Brain microvascular endothelial cell (primary cell): Measurements from ENCODE around the gene CFAP68.

Experiments
- DNase-seq: peaks from one replicate; pipeline ENCODE4 v3.0.0-alpha.2; 2020
- H3K27ac ChIP-seq: fragments of 250-450 bp; sonication (Bioruptor Pico); 2 replicates; pipeline ENCODE4 v1.5.1; 2020; ENCODE audit warnings: mild to moderate bottlenecking, moderate library complexity
- H3K27me3 ChIP-seq: fragments of 250-450 bp; sonication (Bioruptor Pico); replicated peaks from 2 replicates; pipeline ENCODE4 v1.5.1; 2020; ENCODE audit warnings: mild to moderate bottlenecking
- H3K36me3 ChIP-seq: fragments of 250-450 bp; sonication (Bioruptor Pico); replicated peaks from 2 replicates; pipeline ENCODE4 v1.5.1; 2020; ENCODE audit warnings: mild to moderate bottlenecking
- H3K4me3 ChIP-seq: 2 replicates; pipeline ENCODE4 v1.5.1; 2011; ENCODE audit warnings: low read depth, mild to moderate bottlenecking, control low read depth, low read length, moderate library complexity
- in situ Hi-C: cut with HindIII; loops from 2 replicates; pipeline ENCODE4 v1.10.0; 2017; ENCODE audit warnings: low sequenced_read_pairs, low pct_ligation_motif_present
- TF ChIP-seq, protein P1 (sequence below): IDR thresholded peaks from 2 replicates; pipeline ENCODE4 v1.5.1; 2011; ENCODE audit warnings: low read depth, mild to moderate bottlenecking, moderate library complexity, low read length, control low read depth, inconsistent platforms; ENCODE audit errors: missing control alignments

The CFAP68 gene

DNA sequence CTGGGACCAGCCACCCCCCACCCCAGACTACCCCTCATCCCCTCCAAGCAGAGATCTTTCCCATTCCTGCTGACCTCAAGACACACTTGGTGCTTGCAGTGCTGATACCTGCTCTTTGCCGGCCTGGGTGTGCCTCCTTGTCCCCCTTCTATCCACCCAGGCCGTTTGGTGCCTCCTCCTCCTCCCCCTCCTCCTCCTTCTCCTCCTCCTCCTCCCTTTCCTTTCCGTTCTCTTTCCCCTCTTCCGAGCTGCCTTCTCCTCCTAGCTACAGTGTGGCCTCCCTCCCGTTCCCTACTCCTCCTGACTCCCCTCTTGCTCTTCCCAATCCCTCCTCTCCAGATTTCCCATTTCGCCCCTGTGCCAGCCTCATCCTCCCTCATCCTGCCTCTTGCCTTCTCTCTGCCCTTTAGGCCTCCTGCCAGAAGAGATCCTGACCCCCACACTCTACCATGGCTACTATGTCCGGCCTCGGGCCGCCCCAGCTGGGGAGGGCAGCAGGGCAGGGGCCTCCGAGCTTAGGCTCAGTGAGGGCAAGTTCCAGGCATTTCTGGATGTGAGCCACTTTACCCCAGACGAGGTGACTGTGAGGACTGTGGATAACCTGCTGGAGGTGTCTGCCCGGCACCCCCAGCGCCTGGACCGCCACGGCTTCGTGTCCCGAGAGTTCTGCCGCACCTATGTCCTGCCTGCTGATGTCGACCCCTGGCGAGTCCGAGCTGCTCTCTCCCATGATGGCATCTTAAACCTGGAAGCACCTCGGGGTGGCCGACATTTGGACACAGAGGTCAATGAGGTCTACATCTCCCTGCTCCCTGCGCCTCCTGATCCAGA, 33.9 kb downstream of the CFAP68 start:
- in situ Hi-C loops, result no loop called here
- DNase-seq, result no peak
- Histone ChIP-seq H3K4me3 (no peak overlapping the region), H3K27ac (no peak overlapping the region), H3K36me3 (no peaks in the 10 kb centered on the region), H3K27me3 (peaks cover 3% of the 10 kb centered on the region)
- TF ChIP-seq, protein P1, sequence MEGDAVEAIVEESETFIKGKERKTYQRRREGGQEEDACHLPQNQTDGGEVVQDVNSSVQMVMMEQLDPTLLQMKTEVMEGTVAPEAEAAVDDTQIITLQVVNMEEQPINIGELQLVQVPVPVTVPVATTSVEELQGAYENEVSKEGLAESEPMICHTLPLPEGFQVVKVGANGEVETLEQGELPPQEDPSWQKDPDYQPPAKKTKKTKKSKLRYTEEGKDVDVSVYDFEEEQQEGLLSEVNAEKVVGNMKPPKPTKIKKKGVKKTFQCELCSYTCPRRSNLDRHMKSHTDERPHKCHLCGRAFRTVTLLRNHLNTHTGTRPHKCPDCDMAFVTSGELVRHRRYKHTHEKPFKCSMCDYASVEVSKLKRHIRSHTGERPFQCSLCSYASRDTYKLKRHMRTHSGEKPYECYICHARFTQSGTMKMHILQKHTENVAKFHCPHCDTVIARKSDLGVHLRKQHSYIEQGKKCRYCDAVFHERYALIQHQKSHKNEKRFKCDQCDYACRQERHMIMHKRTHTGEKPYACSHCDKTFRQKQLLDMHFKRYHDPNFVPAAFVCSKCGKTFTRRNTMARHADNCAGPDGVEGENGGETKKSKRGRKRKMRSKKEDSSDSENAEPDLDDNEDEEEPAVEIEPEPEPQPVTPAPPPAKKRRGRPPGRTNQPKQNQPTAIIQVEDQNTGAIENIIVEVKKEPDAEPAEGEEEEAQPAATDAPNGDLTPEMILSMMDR, result no peak

- peak; percentile 59 for DNase-seq
- Histone ChIP-seq H3K4me3 (no peak overlapping the region), H3K27me3 (peaks cover 3% of the 10 kb centered on the region), H3K36me3 (no peaks in the 10 kb centered on the region), H3K27ac (no peak overlapping the region)
- in situ Hi-C loops, result no loop called here
- TF ChIP-seq, protein P1, result no peak
Measured at GRCh38 chr11:111913997-111914396, 34.7 kb downstream of the CFAP68 start.

- Histone ChIP-seq H3K36me3 (no peaks in the 10 kb centered on the region), H3K27me3 (no peaks in the 10 kb centered on the region), H3K27ac (no peak overlapping the region), H3K4me3 (no peak overlapping the region)
- DNase-seq, result no peak
- in situ Hi-C loops, result no loop called here
- TF ChIP-seq, protein P1, result no peak
Measured at GRCh38 chr11:111916768-111917167, 37.4 kb downstream of the CFAP68 start.

DNA sequence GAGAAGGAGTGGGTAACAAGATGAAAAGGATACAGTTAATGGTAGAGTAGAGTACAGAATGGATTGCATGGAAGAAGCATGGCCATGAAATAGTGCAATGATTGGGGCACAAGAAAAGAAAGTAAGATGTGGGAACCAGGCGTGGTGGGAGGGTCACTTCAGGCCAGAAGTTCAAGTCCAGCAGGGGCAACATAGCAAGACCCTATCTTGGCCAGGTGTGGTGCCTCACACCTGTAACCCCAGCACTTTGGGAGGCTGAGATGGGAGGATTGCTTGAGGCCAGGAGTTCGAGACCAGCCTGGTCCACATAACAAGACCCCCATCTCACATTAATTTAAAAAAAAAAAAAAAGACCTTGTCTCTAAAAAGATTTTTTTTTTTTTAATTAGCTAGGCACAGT, 38.0 kb downstream of the CFAP68 start:
- Histone ChIP-seq H3K4me3 (no peak overlapping the region), H3K36me3 (no peaks in the 10 kb centered on the region), H3K27ac (no peak overlapping the region), H3K27me3 (no peaks in the 10 kb centered on the region)
- in situ Hi-C loops, result no loop called here
- TF ChIP-seq, protein P1, result no peak
- DNase-seq, result no peak

DNA sequence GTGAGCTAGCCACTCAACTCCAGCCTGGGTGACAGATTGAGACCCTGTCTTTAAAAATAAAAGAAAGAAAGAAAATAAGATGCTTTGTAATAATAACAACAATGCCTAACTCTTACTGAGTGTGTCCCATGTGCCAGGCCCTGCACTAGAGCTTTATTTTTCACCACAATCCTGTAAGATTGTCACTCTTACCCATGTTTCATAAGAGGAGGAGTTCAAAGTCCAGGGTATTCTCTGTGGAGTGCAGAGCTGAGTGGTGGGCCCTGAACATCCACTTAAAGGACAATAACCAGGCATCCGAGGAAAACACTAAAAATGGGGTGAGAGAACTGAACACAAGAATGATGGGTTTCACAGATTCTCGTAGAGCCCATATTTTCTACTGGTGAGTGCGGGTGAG, 38.4 kb downstream of the CFAP68 start:
- Histone ChIP-seq H3K27ac (no peak overlapping the region), H3K36me3 (no peaks in the 10 kb centered on the region), H3K27me3 (no peaks in the 10 kb centered on the region), H3K4me3 (no peak overlapping the region)
- TF ChIP-seq, protein P1, result no peak
- no peak for DNase-seq
- in situ Hi-C loops, result no loop called here
